NCI-H69 (cell line): ENCODE measurements around the gene WASF2.
"Not testable (repeated sequence)": the region's sequence is repeated elsewhere in the genome, so short reads cannot be mapped to it uniquely, and the experiment has no call there.

Source experiments
- DNase-seq: peaks from one replicate; lab custom pipeline; 2025; lab: John Stamatoyannopoulos, UW

The WASF2 gene

GRCh38 chr1:27489973-27490741 lies at the start of gene WASF2:
Gene WASF2, minus strand, starts transcription at chr1:27490167. Its CDS starts 61,277 bp downstream, at chr1:27428890.
- DNase-seq: peak; percentile 96

GRCh38 chr1:27538793-27539192 lies 48.8 kb upstream of the WASF2 start:
- no peak for DNase-seq

GRCh38 chr1:27538305-27538676 lies 48.3 kb upstream of the WASF2 start:
- not testable (repeated sequence) for DNase-seq

- peak; percentile 84 for DNase-seq
Measured at GRCh38 chr1:27536767-27537166, 46.8 kb upstream of the WASF2 start.

GRCh38 chr1:27536010-27536757 lies 46.2 kb upstream of the WASF2 start:
- no peak for DNase-seq

- DNase-seq: no peak
Measured at GRCh38 chr1:27535386-27535785, 45.4 kb upstream of the WASF2 start.

- no peak for DNase-seq
Measured at GRCh38 chr1:27531959-27532685, 42.2 kb upstream of the WASF2 start.

- DNase-seq: no peak
Measured at GRCh38 chr1:27530192-27530591, 40.2 kb upstream of the WASF2 start.

- peak; percentile 57 for DNase-seq
Measured at GRCh38 chr1:27529704-27530018, 39.7 kb upstream of the WASF2 start.

GRCh38 chr1:27528818-27529703 lies 39.1 kb upstream of the WASF2 start:
- DNase-seq: peak; percentile 85

GRCh38 chr1:27527890-27528817 lies 38.2 kb upstream of the WASF2 start:
- peak; percentile 97 for DNase-seq

- peak; percentile 99 for DNase-seq
Measured at GRCh38 chr1:27527223-27527889, 37.4 kb upstream of the WASF2 start.

- peak; percentile 76 for DNase-seq
Measured at GRCh38 chr1:27526569-27527222, 36.7 kb upstream of the WASF2 start.

GRCh38 chr1:27525296-27526272 lies 35.6 kb upstream of the WASF2 start:
- peak; percentile 89 for DNase-seq

- peak; percentile 58 for DNase-seq
Measured at GRCh38 chr1:27523337-27524020, 33.5 kb upstream of the WASF2 start.

GRCh38 chr1:27522432-27523336 lies 32.7 kb upstream of the WASF2 start:
- DNase-seq: peak; percentile 93
